Epidermal melanocyte (primary cell): ENCODE measurements around the gene IL17RA.

Source experiments
- DNase-seq: peaks from one replicate; pipeline ENCODE4 v3.0.0; 2011; ENCODE audit warnings: low spot score; ENCODE audit not compliant: insufficient read length

IL17RA gene

GRCh38 chr22:17152340-17152739, 67.5 kb downstream of the IL17RA start:
- DNase-seq, result no peak

- no peak for DNase-seq
These were observed 68.2 kb downstream of the IL17RA start for GRCh38 chr22:17152971-17153370.

GRCh38 chr22:17155941-17156340, 71.1 kb downstream of the IL17RA start:
- no peak for DNase-seq

- no peak for DNase-seq
These were observed 72.9 kb downstream of the IL17RA start for GRCh38 chr22:17157714-17158113.

- DNase-seq, result no peak
These were observed 73.4 kb downstream of the IL17RA start for GRCh38 chr22:17158176-17158567.

GRCh38 chr22:17158568-17159503, 74.0 kb downstream of the IL17RA start, which contains the start of gene HDHD5:
Gene HDHD5, minus strand, starts transcription at chr22:17159277. Its CDS starts 26 bp downstream, at chr22:17159251.
- peak; percentile 76 for DNase-seq

- no peak for DNase-seq
These were observed 74.7 kb downstream of the IL17RA start for GRCh38 chr22:17159504-17159951.

- no peak for DNase-seq
These were observed 77.2 kb downstream of the IL17RA start for GRCh38 chr22:17161991-17162390.

- DNase-seq, result no peak
These were observed 77.9 kb downstream of the IL17RA start for GRCh38 chr22:17162731-17163130.

- no peak for DNase-seq
These were observed 79.7 kb downstream of the IL17RA start for GRCh38 chr22:17164392-17165024.
